GM18519 (cell line): ENCODE data around the gene MPP1.
"Not testable (repeated sequence)": the region's sequence is repeated elsewhere in the genome, so short reads cannot be mapped to it uniquely, and the experiment has no call there.

Source experiments
- ATAC-seq: cut with Tn5 transposase; IDR thresholded peaks from one replicate; pipeline ENCODE4 v1.9.1; 2021; ENCODE audit warnings: mild to moderate bottlenecking, moderate library complexity; ENCODE audit not compliant: unreplicated experiment, low FRiP score

Gene MPP1

GRCh38 chrX:154804957-154805695, at the start of gene MPP1:
MPP1 (minus strand) TSS chrX:154805485; CDS start chrX:154805373, 112 bp downstream.
- peak; percentile 71 for ATAC-seq

- no peak for ATAC-seq
These were observed 45.8 kb upstream of the MPP1 start for GRCh38 chrX:154850957-154851611.

- ATAC-seq: no peak
These were observed 35.6 kb upstream of the MPP1 start for GRCh38 chrX:154840856-154841255.

GRCh38 chrX:154836163-154836562, 30.9 kb upstream of the MPP1 start:
- ATAC-seq: no peak

GRCh38 chrX:154834562-154834961, 29.3 kb upstream of the MPP1 start, which contains the start of gene SMIM9:
SMIM9 (minus strand) TSS chrX:154834662; CDS start chrX:154830856, 3,806 bp downstream.
- no peak for ATAC-seq

GRCh38 chrX:154833746-154834274, 28.5 kb upstream of the MPP1 start:
- ATAC-seq: no peak

GRCh38 chrX:154829926-154830442, 24.7 kb upstream of the MPP1 start:
- no peak for ATAC-seq

GRCh38 chrX:154829134-154829533, 23.8 kb upstream of the MPP1 start:
- ATAC-seq: no peak

- no peak for ATAC-seq
These were observed 22.7 kb upstream of the MPP1 start for GRCh38 chrX:154828016-154828408.

- ATAC-seq: peak; percentile 73
These were observed 22.1 kb upstream of the MPP1 start for GRCh38 chrX:154827194-154828015.

- not testable (repeated sequence) for ATAC-seq
These were observed 20.3 kb upstream of the MPP1 start for GRCh38 chrX:154825586-154825985.

GRCh38 chrX:154824638-154825037, 19.4 kb upstream of the MPP1 start:
- no peak for ATAC-seq

- no peak for ATAC-seq
These were observed 16.7 kb upstream of the MPP1 start for GRCh38 chrX:154822029-154822428.

- ATAC-seq: no peak
These were observed 16.2 kb upstream of the MPP1 start for GRCh38 chrX:154821523-154821922.

- no peak for ATAC-seq
These were observed 14.6 kb upstream of the MPP1 start for GRCh38 chrX:154819771-154820341.

- no peak for ATAC-seq
These were observed 13.9 kb upstream of the MPP1 start for GRCh38 chrX:154818916-154819770.

GRCh38 chrX:154817048-154817618, 11.8 kb upstream of the MPP1 start:
- ATAC-seq: not testable (repeated sequence)

- not testable (repeated sequence) for ATAC-seq
These were observed 11.1 kb upstream of the MPP1 start for GRCh38 chrX:154816326-154816898.
